GM18858 (cell line): ENCODE results near the gene NAB2.
A peak's percentile ranks its signal among the peaks of the same experiment; 100 is the strongest.
"Not testable (repeated sequence)": the region's sequence is repeated elsewhere in the genome, so short reads cannot be mapped to it uniquely, and the experiment has no call there.

ENCODE experiments used
- ATAC-seq: cut with Tn5 transposase; IDR thresholded peaks from one replicate; pipeline ENCODE4 v1.9.1; 2021; ENCODE audit not compliant: unreplicated experiment

NAB2 gene

DNA sequence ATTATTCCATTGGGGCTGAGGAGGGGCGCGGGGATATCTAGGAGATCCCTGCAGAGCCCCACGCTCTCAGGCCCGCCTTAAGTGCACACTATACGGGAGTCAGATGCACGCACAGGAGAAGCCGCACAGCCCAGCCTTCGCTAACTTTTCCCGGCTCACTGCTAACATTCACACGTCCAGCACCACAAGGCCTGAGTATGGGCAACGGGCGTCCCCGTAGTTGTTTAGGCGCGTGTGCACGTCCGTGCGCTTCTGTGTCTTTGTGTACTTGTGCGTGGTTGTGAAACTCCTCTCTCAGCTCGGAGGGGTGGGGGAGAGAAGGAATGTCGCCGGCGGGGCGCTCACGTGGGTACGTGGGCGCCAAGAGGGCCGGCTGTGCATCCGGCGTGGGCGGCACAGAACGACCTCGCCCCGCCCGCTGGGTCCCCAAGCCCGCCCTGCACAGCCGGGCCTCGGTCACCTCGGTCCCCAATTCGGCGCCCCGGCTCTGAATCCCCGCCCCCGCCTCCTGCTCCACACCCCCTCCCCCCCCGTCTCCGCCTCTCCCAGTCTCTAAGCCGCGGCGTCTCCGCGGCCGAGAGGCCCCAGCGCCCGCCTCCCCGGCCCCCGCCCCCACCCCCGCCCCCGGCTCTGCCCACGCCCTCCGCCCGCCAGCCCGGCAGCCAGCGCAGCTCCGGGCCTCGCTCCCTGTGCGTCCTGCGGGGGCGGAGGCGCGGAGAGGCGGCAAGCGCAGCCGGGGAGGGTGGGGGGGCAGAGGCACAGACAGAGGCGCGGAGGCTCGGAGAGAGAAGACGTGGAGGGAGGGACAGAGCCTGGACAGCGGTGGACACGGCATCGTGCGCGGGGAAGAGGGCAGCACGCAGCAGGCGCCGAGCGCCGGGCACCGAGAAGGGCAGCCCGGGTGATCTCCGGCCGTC, at the start of gene NAB2:
NAB2 (plus strand) TSS at position 761 of the 917 bp plus-strand sequence. CDS start 158 bp downstream, outside the sequence.
- ATAC-seq: peak; percentile 36

GRCh38 chr12:57040211-57040610, 48.7 kb upstream of the NAB2 start:
- no peak for ATAC-seq

DNA sequence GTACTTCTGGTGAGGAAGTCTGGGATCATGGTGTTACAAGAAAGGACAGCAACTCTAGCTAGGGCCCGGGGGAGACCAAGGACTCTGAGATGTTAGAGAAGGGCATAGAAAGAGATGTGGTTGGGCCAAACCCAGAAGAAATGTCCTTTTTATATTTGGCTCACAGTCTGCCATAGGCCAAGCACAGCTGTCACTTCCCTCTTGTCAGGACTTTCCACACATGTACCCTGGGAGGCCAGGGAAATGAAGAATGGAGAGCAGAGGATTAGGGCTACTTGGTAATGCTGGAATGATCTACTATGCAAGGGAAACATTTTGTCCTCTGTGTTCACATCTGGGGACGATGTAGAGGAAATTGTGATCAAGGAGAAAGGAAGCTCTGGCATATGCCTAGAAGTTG, 48.2 kb upstream of the NAB2 start:
- ATAC-seq: no peak

- ATAC-seq: no peak
These were observed 46.2 kb upstream of the NAB2 start for GRCh38 chr12:57042695-57043094.

DNA sequence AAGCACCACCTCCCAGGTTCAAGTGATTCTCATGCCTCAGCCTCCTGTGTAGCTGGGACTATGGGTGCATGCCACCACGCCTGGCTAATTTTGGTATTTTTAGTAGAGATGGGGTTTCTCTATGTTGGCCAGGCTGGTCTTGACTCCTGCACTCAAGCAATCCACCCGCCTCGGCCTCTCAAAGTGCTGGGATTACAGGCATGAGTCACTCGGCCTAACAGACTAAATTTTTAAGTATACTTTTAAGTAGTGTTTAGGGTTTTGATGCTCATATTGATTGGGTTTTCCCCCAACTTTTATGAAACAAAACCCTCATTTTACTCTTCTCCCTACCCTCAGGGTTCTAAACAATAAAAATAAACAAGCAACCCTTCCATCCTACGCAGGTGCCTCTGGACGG, 44.4 kb upstream of the NAB2 start:
- no peak for ATAC-seq

GRCh38 chr12:57044889-57045288, 44.0 kb upstream of the NAB2 start:
- ATAC-seq: no peak

GRCh38 chr12:57046086-57046791, 42.7 kb upstream of the NAB2 start:
- ATAC-seq: no peak

DNA sequence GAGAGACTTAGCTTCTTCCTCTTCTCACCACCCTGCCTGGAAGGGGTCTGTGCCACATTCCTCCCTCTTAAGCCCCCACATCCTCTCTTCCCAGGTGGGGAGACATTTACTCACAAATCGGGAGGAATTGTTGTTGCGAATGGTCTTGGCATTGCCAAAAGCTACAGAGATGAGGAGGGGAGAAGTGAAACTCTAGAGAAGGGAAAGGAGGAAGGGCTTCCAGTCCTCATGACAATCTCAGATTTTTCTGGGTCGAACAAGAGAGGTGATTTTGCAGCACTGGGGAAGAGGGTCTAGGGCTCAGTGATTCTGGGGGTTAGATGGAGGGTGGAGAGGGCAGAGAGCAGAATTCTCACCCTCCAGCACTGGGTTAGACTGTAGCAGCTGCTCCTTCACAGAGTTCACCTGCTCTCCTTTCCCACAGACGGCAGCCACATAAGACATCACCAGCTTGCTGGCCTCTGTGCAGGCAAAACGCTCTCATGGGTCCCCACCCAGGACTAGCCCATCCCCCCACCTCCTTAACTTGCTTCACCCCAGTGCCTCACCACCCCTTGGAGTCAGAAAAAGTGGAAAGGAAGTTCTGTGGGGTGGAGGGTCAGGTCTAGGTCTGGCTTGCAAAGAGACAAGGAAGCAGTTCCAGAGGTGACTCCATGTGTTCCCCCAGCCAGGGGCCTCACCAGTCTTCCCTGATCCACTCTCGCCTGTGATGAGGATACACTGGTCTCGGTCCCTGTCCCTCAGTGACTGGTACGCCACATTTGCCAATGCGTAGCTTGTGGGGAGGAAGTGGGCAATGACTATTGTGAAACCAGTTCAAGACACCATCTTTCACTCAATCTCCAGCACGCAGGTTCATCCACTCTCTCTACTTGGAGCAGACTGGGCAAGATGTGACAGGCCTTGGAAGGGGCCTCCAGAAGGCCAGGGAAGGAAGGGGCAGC, 41.7 kb upstream of the NAB2 start:
- no peak for ATAC-seq

GRCh38 chr12:57047981-57048380, 40.9 kb upstream of the NAB2 start:
- no peak for ATAC-seq

DNA sequence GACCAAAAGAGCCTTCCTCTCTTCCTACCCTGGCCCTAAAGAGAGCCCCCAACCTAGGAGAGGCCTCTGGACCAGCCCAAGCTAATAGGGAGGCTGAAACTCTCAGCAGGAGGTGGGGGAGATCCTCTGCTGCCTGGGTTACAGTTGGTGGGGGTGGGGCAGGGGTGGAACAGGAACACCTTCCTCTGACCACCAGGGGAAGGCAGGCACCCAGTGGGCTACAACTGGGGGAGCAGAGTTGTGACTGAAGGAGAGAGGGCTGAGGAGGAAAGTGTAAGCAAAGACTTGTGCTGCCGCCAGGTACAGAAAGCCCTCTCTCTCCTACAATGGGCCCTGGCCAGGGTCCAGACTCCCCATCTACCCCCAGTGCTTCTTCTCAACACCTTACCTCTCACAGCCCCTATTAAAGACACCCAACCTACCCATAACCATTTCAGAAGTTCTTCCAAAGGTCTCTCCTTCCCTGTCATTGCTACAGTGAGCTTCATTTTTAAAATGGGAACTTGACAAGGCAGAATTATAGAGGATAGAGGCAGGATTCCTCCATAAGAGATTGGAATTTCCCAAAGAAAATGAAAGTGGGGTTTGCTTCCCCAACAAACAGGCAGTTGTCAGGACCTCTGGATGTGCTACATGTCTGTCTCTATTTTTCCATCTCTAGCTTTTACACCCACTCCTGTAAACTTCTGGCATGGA, 40.3 kb upstream of the NAB2 start:
- no peak for ATAC-seq

DNA sequence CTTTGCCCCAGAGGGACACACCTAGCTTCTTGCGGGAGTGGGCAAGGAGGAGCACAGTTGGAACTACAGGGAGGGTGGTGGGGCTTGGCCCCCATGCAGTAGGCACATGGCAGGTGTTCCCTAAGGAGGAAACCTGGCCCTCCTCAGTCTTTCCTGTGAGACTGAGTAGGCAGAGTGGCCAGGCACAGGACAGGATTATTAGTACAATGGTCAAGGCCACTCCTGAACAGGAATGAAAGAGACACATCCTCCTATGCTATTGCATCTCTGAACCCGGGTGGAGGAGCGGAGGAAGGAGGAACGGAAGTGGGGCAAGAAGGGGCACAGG, 39.8 kb upstream of the NAB2 start:
- no peak for ATAC-seq

DNA sequence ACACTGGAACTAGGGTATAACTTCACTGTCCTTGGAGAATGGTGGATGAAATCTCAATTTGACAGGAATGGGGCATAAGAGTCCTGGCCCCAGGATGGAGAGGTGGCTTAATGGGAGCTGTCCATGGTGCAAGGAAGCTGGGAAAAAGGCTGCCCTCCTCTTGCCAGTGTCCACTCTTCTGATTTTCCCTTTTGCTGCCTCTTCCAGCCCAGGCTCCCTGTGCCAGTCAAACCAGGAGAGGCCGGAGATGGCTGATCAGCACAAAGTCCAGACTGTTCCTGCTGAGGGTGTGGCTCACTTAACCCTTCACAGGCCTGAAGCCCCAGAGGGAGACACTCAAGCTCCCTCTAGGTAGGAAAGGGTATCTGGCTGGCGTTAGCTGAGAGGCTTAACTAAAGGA, 39.0 kb upstream of the NAB2 start, which contains the start of gene MYO1A:
MYO1A (minus strand) TSS at position 240 of the 400 bp plus-strand sequence. CDS start 1,806 bp downstream, outside the sequence.
- no peak for ATAC-seq

GRCh38 chr12:57051011-57051410, 37.9 kb upstream of the NAB2 start:
- no peak for ATAC-seq

GRCh38 chr12:57053146-57053545, 35.8 kb upstream of the NAB2 start:
- not testable (repeated sequence) for ATAC-seq

- ATAC-seq: not testable (repeated sequence)
These were observed 35.0 kb upstream of the NAB2 start for GRCh38 chr12:57053901-57054300.

- no peak for ATAC-seq
These were observed 33.1 kb upstream of the NAB2 start for GRCh38 chr12:57055824-57056223.

- ATAC-seq: no peak
These were observed 31.7 kb upstream of the NAB2 start for GRCh38 chr12:57057067-57057751.

DNA sequence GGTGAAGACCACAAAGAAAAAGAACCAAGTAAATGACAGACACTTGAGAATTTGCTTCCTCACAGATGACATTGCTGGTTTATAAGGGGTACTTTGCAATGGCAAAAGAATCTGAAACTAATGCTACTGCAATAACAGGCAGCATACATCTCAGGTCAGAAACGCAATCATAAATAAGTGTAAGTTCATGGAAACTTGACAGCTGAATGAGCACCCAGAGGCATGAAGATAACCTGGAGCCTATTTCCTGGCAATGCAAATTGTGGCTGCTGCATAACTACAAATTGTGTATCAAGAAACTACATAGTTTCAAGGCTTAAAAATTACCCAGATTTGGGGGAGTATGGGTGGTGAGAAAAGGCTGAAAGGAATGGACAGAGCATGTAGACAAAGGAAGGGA, 30.5 kb upstream of the NAB2 start:
- ATAC-seq: peak; percentile 38

GRCh38 chr12:57063991-57064685, 24.8 kb upstream of the NAB2 start:
- peak; percentile 81 for ATAC-seq
